Loucy (cell line): Measurements from ENCODE around the gene PARD3B.

Source experiments
- EZH2phosphoT487 ChIP-seq: fragments of 200-600 bp; IDR thresholded peaks from 2 replicates; pipeline ENCODE4 v1.6.1; 2018; ENCODE audit warnings: antibody characterized with exemption, mild to moderate bottlenecking, moderate library complexity, borderline replicate concordance
- TF ChIP-seq, protein P1 (sequence below): fragments of 200-600 bp; sonication (generic); conservative IDR thresholded peaks from 2 replicates; pipeline ENCODE4 v1.5.1; 2014; ENCODE audit warnings: mild to moderate bottlenecking, antibody characterized with exemption, low read length

DNA sequence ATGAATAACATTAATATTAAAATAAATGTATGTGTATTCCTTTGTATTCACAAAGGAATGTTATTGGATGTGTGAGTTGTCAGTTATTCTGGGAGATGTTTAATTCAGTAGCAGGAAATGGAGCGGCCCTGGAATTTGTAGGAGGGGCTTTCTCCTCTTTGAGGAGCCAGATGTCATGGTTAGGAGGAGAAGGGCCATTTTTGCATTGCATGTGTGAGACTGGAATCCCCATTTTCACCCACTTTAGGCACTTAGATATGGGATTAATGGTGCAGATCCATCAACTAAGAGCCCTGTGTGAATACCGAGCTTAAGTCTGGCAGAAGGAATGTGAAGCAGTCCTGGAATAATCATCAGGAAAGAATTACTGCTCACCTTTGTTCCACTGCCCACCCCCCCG, 439.2 kb downstream of the PARD3B start:
- TF ChIP-seq, protein P1, sequence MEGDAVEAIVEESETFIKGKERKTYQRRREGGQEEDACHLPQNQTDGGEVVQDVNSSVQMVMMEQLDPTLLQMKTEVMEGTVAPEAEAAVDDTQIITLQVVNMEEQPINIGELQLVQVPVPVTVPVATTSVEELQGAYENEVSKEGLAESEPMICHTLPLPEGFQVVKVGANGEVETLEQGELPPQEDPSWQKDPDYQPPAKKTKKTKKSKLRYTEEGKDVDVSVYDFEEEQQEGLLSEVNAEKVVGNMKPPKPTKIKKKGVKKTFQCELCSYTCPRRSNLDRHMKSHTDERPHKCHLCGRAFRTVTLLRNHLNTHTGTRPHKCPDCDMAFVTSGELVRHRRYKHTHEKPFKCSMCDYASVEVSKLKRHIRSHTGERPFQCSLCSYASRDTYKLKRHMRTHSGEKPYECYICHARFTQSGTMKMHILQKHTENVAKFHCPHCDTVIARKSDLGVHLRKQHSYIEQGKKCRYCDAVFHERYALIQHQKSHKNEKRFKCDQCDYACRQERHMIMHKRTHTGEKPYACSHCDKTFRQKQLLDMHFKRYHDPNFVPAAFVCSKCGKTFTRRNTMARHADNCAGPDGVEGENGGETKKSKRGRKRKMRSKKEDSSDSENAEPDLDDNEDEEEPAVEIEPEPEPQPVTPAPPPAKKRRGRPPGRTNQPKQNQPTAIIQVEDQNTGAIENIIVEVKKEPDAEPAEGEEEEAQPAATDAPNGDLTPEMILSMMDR = no peak
- TF ChIP-seq EZH2phosphoT487 = no peak
